GM12878 (cell line): ENCODE measurements around the gene TRIM41. TPM values are rescaled to one million over a fixed set of nuclear protein-coding genes. Genes with fewer than 3 reads are reported as not detected.

Experiments used
- ATAC-seq: fragments of 200-7000 bp; cut with Tn5 transposase; 3 replicates; pipeline ENCODE4 v1.9.1; 2020; ENCODE audit warnings: mild to moderate bottlenecking, moderate library complexity
- BruUV-seq: library from RNA; stranded (reverse); fragments of 400-500 nt; replicated peaks from 2 replicates; lab custom pipeline; 2021; lab: Mats Ljungman, UMichigan
- CTCF ChIA-PET: fragments of 300-600 bp; sonication (Branson Sonifier 250); formaldehyde crosslinking; extraction: SDS; loops from one replicate; lab custom pipeline; 2021; ENCODE audit warnings: inconsistent platforms; lab: Yijun Ruan, JAX
- POLR2A ChIA-PET: fragments of 350-600 bp; formaldehyde crosslinking; extraction: SDS; loops from one replicate; lab custom pipeline; 2021; ENCODE audit warnings: inconsistent platforms; lab: Charles Lee
- RAD21 ChIA-PET: fragments of 300-600 bp; sonication (Branson Sonifier 250); formaldehyde crosslinking; loops from one replicate; lab custom pipeline; 2023; ENCODE audit warnings: antibody characterized with exemption; ENCODE audit not compliant: unreplicated experiment; lab: Charles Lee
- SMC1A ChIA-PET: fragments of 300-600 bp; sonication (Branson Sonifier 250); formaldehyde crosslinking; loops from one replicate; lab custom pipeline; 2023; ENCODE audit not compliant: unreplicated experiment, uncharacterized antibody; lab: Charles Lee
- DNase-seq: peaks from one replicate; pipeline ENCODE4 v3.0.0-alpha.2; 2011; ENCODE audit warnings: low read depth, low spot score
- FAIRE-seq: peaks from 3 replicates; lab custom pipeline; 2011; peaks lifted over from hg19 to GRCh38; lab: Jason Lieb, UNC
- H2AFZ ChIP-seq: 2 replicates; pipeline ENCODE4 v1.6.0; 2011; ENCODE audit warnings: low read depth, low read length, control low read depth; ENCODE audit not compliant: control insufficient read depth
- H3K27ac ChIP-seq: 2 replicates; pipeline ENCODE4 v1.5.1; 2011; ENCODE audit warnings: control low read depth; ENCODE audit not compliant: control insufficient read depth, insufficient read depth
- H3K27me3 ChIP-seq, 2 experiments: replicated peaks in 1 of 2; 2 replicates each; pipeline versions ENCODE4 v1.6.0 to v1.6.1; 2011; ENCODE audit warnings: low read length in 1 of 2; ENCODE audit not compliant: control insufficient read depth in 2 of 2, insufficient read depth in 2 of 2
- H3K36me3 ChIP-seq, 2 experiments: 2 replicates each; pipeline ENCODE4 v1.5.1; 2011; ENCODE audit warnings: low read length in 1 of 2; ENCODE audit not compliant: control insufficient read depth in 2 of 2, insufficient read depth in 2 of 2
- H3K4me1 ChIP-seq: 2 replicates; pipeline ENCODE4 v1.6.1; 2011; ENCODE audit warnings: mild to moderate bottlenecking, low read length, moderate library complexity, mixed read lengths; ENCODE audit not compliant: control insufficient read depth, insufficient read depth
- H3K4me2 ChIP-seq: 2 replicates; pipeline ENCODE4 v1.6.0; 2011; ENCODE audit warnings: control low read depth; ENCODE audit not compliant: control insufficient read depth, insufficient read depth
- H3K4me3 ChIP-seq: fragments of 200-600 bp; sonication (generic); 2 replicates; pipeline ENCODE4 v1.5.1; 2016
- H3K79me2 ChIP-seq: 2 replicates; pipeline ENCODE4 v1.6.0; 2011; ENCODE audit warnings: low read length; ENCODE audit not compliant: control insufficient read depth, insufficient read depth
- H3K9ac ChIP-seq: 2 replicates; pipeline ENCODE4 v1.8.0; 2011; ENCODE audit warnings: low read length, control low read depth, mixed read lengths; ENCODE audit not compliant: control insufficient read depth, insufficient read depth
- H3K9me3 ChIP-seq: replicated peaks from 3 replicates; pipeline ENCODE4 v1.5.1; 2011; ENCODE audit warnings: mild to moderate bottlenecking, low read length; ENCODE audit not compliant: control insufficient read depth, insufficient read depth
- H4K20me1 ChIP-seq: 2 replicates; pipeline ENCODE4 v1.6.0; 2011; ENCODE audit not compliant: control insufficient read depth, insufficient read depth
- ATF3 ChIP-seq: IDR thresholded peaks from 2 replicates; pipeline ENCODE4 v1.6.1; 2011; ENCODE audit warnings: low read depth, mild to moderate bottlenecking, low read length, moderate library complexity, borderline replicate concordance; ENCODE audit errors: extremely low read depth
- HDGF ChIP-seq: fragments of 450-650 bp; IDR thresholded peaks from 2 replicates; pipeline ENCODE4 v1.6.1; 2016; ENCODE audit warnings: antibody characterized with exemption
- NR2F1 ChIP-seq: fragments of 450-650 bp; conservative IDR thresholded peaks from 2 replicates; pipeline ENCODE4 v1.6.1; 2017; ENCODE audit warnings: mild to moderate bottlenecking
- RBBP5 ChIP-seq: fragments of 200-600 bp; sonication (generic); conservative IDR thresholded peaks from 2 replicates; pipeline ENCODE4 v1.6.1; 2016
- SMARCA5 ChIP-seq: fragments of 450-650 bp; IDR thresholded peaks from 2 replicates; pipeline ENCODE4 v1.6.1; 2017; ENCODE audit warnings: mild to moderate bottlenecking
- TBL1XR1 ChIP-seq: IDR thresholded peaks from 2 replicates; pipeline ENCODE4 v1.6.1; 2012; ENCODE audit warnings: low read depth, low read length, improper control_type of control experiment
- WGBS: methylation state at CpG from one replicate; pipeline ENCODE4 v1.1.6; 2016; ENCODE audit warnings: low lambda C conversion rate; ENCODE audit not compliant: insufficient replicate concordance, insufficient coverage; ENCODE audit errors: missing lambda C conversion rate; 5-methylcytosine and 5-hydroxymethylcytosine counted together
- in situ Hi-C: fragments of 300-500 bp; cut with MboI; formaldehyde crosslinking; loops from 9 replicates; pipeline ENCODE4 v1.14.3; 2018; ENCODE audit warnings: mixed read lengths
- intact Hi-C: fragments of 100-400 bp; cut with micrococcal nuclease; formaldehyde crosslinking; loops from one replicate; pipeline ENCODE4 v1.14.2; 2022; ENCODE audit not compliant: unreplicated experiment
- polyA plus RNA-seq, 11 experiments: library from polyadenylated mRNA; depleted of rRNA in 4 of 11; unstranded in 6 of 11; stranded (reverse) in 5 of 11; fragments of >200 nt; fragmentation: Nextera tagmentation in 4 of 11; fragmentation: Illumina TruSeq in 1 of 11; extraction: Ambion mirVana in 4 of 11; extraction: Trizol in 1 of 11; gene quantifications; 1 replicate in 1 of 11; 2 replicates in 10 of 11; pipeline versions ENCODE4 v1.2.1 to v1.2.3, GENCODE V29; 2011 to 2016; ENCODE audit warnings: inconsistent platforms in 2 of 11, missing spikeins in 2 of 11, low read depth in 1 of 11
- total RNA-seq, 4 experiments: library from RNA; depleted of rRNA in 3 of 4; stranded (reverse); fragments of >200 nt in 3 of 4; fragmentation: Illumina TruSeq in 1 of 4; extraction: Trizol in 1 of 4; gene quantifications; 2 replicates each; pipeline versions ENCODE4 v1.2.1 to v1.2.3, GENCODE V29; 2013 to 2021
- TF ChIP-seq, protein P1 (sequence below): fragments of 450-650 bp; IDR thresholded peaks from 2 replicates; pipeline ENCODE4 v1.6.1; 2016; ENCODE audit warnings: mild to moderate bottlenecking

TRIM41 gene
- total and polyA plus RNA-seq, 10 of the 15 experiments (the other 5 are each of a cell fraction or from before 2014, with no cell fraction given) = 1.0 to 28.9 (median 10.6) TPM

DNA sequence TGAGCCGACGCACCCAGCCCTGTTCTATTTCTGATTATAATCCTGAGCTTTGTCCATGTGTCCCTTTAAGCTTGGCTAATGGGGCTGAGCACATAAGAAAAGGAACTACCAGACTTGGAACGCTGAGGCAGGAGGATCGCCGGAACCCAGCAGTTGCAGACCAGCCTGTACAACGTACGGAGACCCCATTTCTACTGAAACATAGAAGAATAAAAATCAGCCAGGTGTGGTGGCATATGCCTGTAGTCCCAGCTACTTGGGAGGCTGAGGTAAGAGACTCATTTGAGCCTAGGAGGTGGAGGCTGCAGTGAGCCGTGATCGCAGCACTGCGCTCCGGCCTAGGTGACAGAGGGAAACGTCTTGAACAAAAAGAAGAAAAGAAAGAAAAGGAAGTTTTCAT is 40.4 kb upstream of the TRIM41 start:
- BruUV-seq = no TSS peak
- Histone ChIP-seq H3K27me3 (no peaks in the 10 kb centered on the region), H3K4me2 (no peak overlapping the region), H3K36me3 (no peaks in the 10 kb centered on the region), H2AFZ (no peak overlapping the region), H3K79me2 (no peaks in the 10 kb centered on the region), H3K9me3 (no peaks in the 10 kb centered on the region), H3K4me3 (no peak overlapping the region), H3K27ac (no peak overlapping the region), H4K20me1 (no peaks in the 10 kb centered on the region), H3K4me1 (peaks cover 11% of the 10 kb centered on the region), H3K9ac (no peak overlapping the region)
- FAIRE-seq (no peak), ATAC-seq (no peak), DNase-seq (no peak)
- intact Hi-C loops = no loop called here
- ChIA-PET SMC1A (no interaction called here), CTCF (interaction anchor here (0.6 to 3.3 kb wide), 6 partner anchors 10 to 80 kb away, joined by 3 to 10 read pairs (median 5); no protein-coding TSS in a partner anchor), RAD21 (interaction anchor here (1.2 kb wide), 1 partner anchor 17 kb away, joined by 4 read pairs; no protein-coding TSS in a partner anchor), POLR2A (interaction anchor here (1.0 kb wide), 1 partner anchor 24 kb away, joined by 3 read pairs; no protein-coding TSS in a partner anchor)
- 74% methylated on average over 12 of the region's 12 CpGs for WGBS
- in situ Hi-C loops = loop anchor here (10.0 kb wide), 1 partner anchor 72 kb away; no protein-coding TSS in a partner anchor
- TF ChIP-seq HDGF = peak; percentile 59; the same call in 1 of the 2 replicates
- TF ChIP-seq ATF3 = no peak
- no peak for TF ChIP-seq TBL1XR1

- ChIA-PET POLR2A (interaction anchor here (0.5 to 2.9 kb wide), 13 partner anchors 8 to 390 kb away, joined by 3 to 13 read pairs (median 5); partner anchors contain the start of genes RACK1 and TRIM41), CTCF (interaction anchor here (0.7 to 3.3 kb wide), 21 partner anchors 10 to 396 kb away, joined by 3 to 31 read pairs (median 5); partner anchors contain the start of genes RACK1, TRIM41 and TRIM7), SMC1A (interaction anchor here (0.9 to 2.3 kb wide), 20 partner anchors 8 to 376 kb away, joined by 3 to 15 read pairs (median 4); no protein-coding TSS in a partner anchor), RAD21 (interaction anchor here (0.9 to 2.2 kb wide), 16 partner anchors 8 to 380 kb away, joined by 3 to 17 read pairs (median 6); partner anchors contain the start of genes TRIM52 and TRIM7)
- 94% methylated on average over 16 of the region's 16 CpGs for WGBS
- FAIRE-seq (no peak), DNase-seq (no peak), ATAC-seq (no peak)
- no peaks in the 10 kb centered on the region for H3K27me3 ChIP-seq
- no TSS peak for BruUV-seq
- intact Hi-C loops (no loop called here), in situ Hi-C loops (loop anchor here (10.0 kb wide), 1 partner anchor 70 kb away; no protein-coding TSS in a partner anchor)
- peaks cover 11% of the 10 kb centered on the region for H3K4me1 ChIP-seq
- H4K20me1 ChIP-seq = no peaks in the 10 kb centered on the region
- H3K36me3 ChIP-seq = no peaks in the 10 kb centered on the region
- H2AFZ ChIP-seq = peak overlapping the region; percentile 45
- H3K9ac ChIP-seq = no peak overlapping the region
- H3K27ac ChIP-seq = no peak overlapping the region
- H3K79me2 ChIP-seq = no peaks in the 10 kb centered on the region
- H3K4me3 ChIP-seq = peak overlapping the region; percentile 57
- no peak for TF ChIP-seq NR2F1
- 0 out of 2 replicates have a peak, but pooled peaks have one; percentile 16 for TF ChIP-seq SMARCA5
- no peak for TF ChIP-seq RBBP5
- TF ChIP-seq, protein P1, sequence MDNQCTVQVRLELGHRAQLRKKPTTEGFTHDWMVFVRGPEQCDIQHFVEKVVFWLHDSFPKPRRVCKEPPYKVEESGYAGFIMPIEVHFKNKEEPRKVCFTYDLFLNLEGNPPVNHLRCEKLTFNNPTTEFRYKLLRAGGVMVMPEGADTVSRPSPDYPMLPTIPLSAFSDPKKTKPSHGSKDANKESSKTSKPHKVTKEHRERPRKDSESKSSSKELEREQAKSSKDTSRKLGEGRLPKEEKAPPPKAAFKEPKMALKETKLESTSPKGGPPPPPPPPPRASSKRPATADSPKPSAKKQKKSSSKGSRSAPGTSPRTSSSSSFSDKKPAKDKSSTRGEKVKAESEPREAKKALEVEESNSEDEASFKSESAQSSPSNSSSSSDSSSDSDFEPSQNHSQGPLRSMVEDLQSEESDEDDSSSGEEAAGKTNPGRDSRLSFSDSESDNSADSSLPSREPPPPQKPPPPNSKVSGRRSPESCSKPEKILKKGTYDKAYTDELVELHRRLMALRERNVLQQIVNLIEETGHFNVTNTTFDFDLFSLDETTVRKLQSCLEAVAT = peak; percentile 89
- no peaks in the 10 kb centered on the region for H3K9me3 ChIP-seq
- peak overlapping the region; percentile 68 for H3K4me2 ChIP-seq
These were observed 38.2 kb upstream of the TRIM41 start for GRCh38 chr5:181184845-181185216.
